K562 (cell line): ENCODE measurements around the gene CDT1. TPM values are rescaled to one million over a fixed set of nuclear protein-coding genes. Genes with fewer than 3 reads are reported as not detected.

ENCODE experiments used
- CREM ChIP-seq: IDR thresholded peaks from 2 replicates; pipeline ENCODE4 v1.6.1; 2014; ENCODE audit warnings: antibody characterized with exemption, low read depth
- EP400 ChIP-seq: fragments of 450-650 bp; IDR thresholded peaks from 2 replicates; pipeline ENCODE4 v1.6.1; 2017; ENCODE audit warnings: antibody characterized with exemption, mild to moderate bottlenecking, moderate library complexity
- EWSR1 ChIP-seq: fragments of 450-650 bp; IDR thresholded peaks from 2 replicates; pipeline ENCODE4 v1.6.1; 2018; ENCODE audit warnings: borderline replicate concordance, mild to moderate bottlenecking, low read depth, moderate library complexity; ENCODE audit not compliant: partially characterized antibody
- MCM7 ChIP-seq, 2 experiments: fragments of 450-650 bp; IDR thresholded peaks; 2 replicates each; pipeline ENCODE4 v1.6.1; 2016 to 2018
- TRIM24 ChIP-seq, 2 experiments: fragments of 450-650 bp; IDR thresholded peaks; 2 replicates each; pipeline ENCODE4 v1.6.1; 2016
- ZC3H11A ChIP-seq: IDR thresholded peaks from 2 replicates; pipeline ENCODE4 v1.6.1; 2012; ENCODE audit warnings: low read depth, low read length, improper control_type of control experiment
- ZKSCAN8 ChIP-seq: fragments of 200-800 bp; sonication (Bioruptor generic); IDR thresholded peaks from 2 replicates; pipeline ENCODE4 v1.6.1; 2016; ENCODE audit warnings: missing genetic modification characterization, missing compliant biosample characterization
- ZNF561 ChIP-seq: fragments of 450-650 bp; formaldehyde crosslinking; conservative IDR thresholded peaks from 2 replicates; pipeline ENCODE4 v1.4.0; 2020; ENCODE audit warnings: mild to moderate bottlenecking, moderate library complexity
- polyA plus RNA-seq, 8 experiments: library from polyadenylated mRNA; depleted of rRNA in 4 of 8; stranded (reverse) in 5 of 8; unstranded in 3 of 8; fragments of >200 nt; fragmentation: Nextera tagmentation in 2 of 8; fragmentation: Illumina TruSeq in 1 of 8; extraction: Ambion mirVana in 2 of 8; extraction: Trizol in 1 of 8; gene quantifications; 2 replicates each; pipeline versions ENCODE4 v1.2.1 to v1.2.3, GENCODE V29; 2011 to 2014; ENCODE audit warnings: inconsistent platforms in 1 of 8, missing spikeins in 1 of 8
- total RNA-seq, 7 experiments: library from RNA; depleted of rRNA in 6 of 7; stranded (reverse); fragments of >200 nt in 6 of 7; fragmentation: Illumina TruSeq in 2 of 7; extraction: Trizol in 2 of 7; gene quantifications; 2 replicates each; pipeline versions ENCODE4 v1.2.1 to v1.2.3, GENCODE V29; 2011 to 2021; ENCODE audit warnings: low replicate concordance in 1 of 7
- TF ChIP-seq, protein P1 (sequence below): fragments of 450-650 bp; IDR thresholded peaks from 2 replicates; pipeline ENCODE4 v1.6.1; 2016; ENCODE audit warnings: low read depth
- TF ChIP-seq, protein P2 (sequence below): fragments of 450-650 bp; formaldehyde crosslinking; IDR thresholded peaks from 2 replicates; pipeline ENCODE4 v1.4.0; 2020; ENCODE audit warnings: mild to moderate bottlenecking, moderate library complexity
- TF ChIP-seq, protein P3 (sequence below): fragments of 250-450 bp; sonication (Bioruptor Pico); IDR thresholded peaks from 2 replicates; pipeline ENCODE4 v1.8.0; 2022; ENCODE audit warnings: inconsistent platforms
- TF ChIP-seq, protein P4 (sequence below): fragments of 450-650 bp; formaldehyde crosslinking; IDR thresholded peaks from 2 replicates; pipeline ENCODE4 v1.4.0; 2022; ENCODE audit warnings: missing genetic modification characterization
- TF ChIP-seq, protein P5 (sequence below): sonication (generic); formaldehyde crosslinking; IDR thresholded peaks from 2 replicates; pipeline ENCODE4 v1.9.0; 2022; ENCODE audit warnings: mild to moderate bottlenecking, missing genetic modification reagents

The CDT1 gene
- total and polyA plus RNA-seq, 9 of the 15 experiments (the other 6 are each of a cell fraction or from before 2014, with no cell fraction given): 0.92 to 178 (median 14.2) TPM

DNA sequence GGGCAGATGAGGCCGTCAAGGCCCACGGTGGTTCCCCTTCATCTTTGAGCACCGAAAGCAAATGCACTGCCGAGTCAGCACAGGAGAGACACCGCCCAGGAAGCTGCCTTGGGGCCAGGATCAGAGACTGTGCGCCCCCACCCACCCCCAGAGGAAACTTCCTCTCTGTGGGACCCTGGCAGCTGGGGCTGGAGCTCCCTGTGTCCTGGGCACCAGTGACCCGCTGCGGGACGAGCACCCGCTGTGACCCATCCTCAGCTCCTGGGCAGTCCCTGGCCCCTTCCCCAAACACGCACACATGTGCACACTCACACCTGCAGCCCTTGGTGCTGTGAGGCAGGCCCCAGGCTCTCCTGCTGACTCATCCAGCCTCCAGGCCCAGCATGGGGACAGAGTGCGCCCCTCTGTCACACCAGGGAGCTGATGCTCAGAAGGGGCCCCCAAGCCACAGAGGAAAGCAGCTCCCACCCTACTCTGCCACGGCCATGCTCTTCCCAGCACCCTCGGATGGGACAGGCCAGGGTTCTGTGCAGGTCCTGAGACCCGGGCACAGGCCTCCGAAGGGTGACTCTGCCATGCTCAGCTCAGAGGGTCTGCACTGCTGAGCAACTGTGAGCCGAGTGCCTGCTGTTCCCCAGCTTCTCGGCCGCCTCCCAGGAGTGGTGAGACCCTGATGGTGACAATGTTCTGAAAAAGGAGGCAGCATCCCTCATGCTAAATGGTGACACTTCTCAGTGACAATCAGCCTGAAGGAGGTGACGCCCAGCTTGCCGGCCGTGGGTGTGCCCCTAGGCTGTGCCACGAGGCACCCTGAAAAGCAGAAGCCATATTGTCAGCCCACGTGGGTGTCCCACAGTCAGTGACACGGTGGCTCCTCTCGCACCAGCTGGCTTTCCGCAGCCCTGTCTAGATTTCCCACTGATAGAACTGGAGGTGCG is 22.2 kb upstream of the CDT1 start (continued):
- TF ChIP-seq, protein P1, sequence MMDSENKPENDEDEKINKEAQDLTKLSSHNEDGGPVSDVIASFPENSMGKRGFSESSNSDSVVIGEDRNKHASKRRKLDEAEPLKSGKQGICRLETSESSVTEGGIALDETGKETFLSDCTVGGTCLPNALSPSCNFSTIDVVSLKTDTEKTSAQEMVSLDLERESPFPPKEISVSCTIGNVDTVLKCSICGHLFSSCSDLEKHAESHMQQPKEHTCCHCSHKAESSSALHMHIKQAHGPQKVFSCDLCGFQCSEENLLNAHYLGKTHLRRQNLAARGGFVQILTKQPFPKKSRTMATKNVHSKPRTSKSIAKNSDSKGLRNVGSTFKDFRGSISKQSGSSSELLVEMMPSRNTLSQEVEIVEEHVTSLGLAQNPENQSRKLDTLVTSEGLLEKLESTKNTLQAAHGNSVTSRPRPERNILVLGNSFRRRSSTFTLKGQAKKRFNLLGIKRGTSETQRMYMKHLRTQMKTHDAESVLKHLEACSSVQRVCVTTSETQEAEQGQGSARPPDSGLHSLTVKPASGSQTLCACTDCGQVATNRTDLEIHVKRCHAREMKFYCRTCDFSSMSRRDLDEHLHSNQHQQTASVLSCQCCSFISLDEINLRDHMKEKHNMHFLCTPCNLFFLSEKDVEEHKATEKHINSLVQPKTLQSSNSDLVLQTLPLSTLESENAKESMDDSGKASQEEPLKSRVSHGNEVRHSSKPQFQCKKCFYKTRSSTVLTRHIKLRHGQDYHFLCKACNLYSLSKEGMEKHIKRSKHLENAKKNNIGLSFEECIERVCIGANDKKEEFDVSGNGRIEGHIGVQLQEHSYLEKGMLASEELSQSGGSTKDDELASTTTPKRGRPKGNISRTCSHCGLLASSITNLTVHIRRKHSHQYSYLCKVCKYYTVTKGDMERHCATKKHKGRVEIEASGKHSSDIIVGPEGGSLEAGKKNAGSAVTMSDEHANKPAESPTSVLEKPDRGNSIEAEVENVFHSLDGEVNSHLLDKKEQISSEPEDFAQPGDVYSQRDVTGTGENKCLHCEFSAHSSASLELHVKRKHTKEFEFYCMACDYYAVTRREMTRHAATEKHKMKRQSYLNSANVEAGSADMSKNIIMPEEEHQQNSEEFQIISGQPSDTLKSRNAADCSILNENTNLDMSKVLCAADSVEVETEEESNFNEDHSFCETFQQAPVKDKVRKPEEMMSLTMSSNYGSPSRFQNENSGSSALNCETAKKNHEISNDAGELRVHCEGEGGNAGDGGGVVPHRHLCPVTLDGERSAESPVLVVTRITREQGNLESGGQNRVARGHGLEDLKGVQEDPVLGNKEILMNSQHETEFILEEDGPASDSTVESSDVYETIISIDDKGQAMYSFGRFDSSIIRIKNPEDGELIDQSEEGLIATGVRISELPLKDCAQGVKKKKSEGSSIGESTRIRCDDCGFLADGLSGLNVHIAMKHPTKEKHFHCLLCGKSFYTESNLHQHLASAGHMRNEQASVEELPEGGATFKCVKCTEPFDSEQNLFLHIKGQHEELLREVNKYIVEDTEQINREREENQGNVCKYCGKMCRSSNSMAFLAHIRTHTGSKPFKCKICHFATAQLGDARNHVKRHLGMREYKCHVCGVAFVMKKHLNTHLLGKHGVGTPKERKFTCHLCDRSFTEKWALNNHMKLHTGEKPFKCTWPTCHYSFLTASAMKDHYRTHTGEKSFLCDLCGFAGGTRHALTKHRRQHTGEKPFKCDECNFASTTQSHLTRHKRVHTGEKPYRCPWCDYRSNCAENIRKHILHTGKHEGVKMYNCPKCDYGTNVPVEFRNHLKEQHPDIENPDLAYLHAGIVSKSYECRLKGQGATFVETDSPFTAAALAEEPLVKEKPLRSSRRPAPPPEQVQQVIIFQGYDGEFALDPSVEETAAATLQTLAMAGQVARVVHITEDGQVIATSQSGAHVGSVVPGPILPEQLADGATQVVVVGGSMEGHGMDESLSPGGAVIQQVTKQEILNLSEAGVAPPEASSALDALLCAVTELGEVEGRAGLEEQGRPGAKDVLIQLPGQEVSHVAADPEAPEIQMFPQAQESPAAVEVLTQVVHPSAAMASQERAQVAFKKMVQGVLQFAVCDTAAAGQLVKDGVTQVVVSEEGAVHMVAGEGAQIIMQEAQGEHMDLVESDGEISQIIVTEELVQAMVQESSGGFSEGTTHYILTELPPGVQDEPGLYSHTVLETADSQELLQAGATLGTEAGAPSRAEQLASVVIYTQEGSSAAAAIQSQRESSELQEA: no peak
- TF ChIP-seq EP400: peak; percentile 86
- TF ChIP-seq, protein P2, sequence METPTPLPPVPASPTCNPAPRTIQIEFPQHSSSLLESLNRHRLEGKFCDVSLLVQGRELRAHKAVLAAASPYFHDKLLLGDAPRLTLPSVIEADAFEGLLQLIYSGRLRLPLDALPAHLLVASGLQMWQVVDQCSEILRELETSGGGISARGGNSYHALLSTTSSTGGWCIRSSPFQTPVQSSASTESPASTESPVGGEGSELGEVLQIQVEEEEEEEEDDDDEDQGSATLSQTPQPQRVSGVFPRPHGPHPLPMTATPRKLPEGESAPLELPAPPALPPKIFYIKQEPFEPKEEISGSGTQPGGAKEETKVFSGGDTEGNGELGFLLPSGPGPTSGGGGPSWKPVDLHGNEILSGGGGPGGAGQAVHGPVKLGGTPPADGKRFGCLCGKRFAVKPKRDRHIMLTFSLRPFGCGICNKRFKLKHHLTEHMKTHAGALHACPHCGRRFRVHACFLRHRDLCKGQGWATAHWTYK (CRISPR knock-in tag): peak; percentile 50; the same call in 1 of the 2 replicates
- no peak for TF ChIP-seq ZKSCAN8 (CRISPR knock-in tag)
- TF ChIP-seq, protein P3, sequence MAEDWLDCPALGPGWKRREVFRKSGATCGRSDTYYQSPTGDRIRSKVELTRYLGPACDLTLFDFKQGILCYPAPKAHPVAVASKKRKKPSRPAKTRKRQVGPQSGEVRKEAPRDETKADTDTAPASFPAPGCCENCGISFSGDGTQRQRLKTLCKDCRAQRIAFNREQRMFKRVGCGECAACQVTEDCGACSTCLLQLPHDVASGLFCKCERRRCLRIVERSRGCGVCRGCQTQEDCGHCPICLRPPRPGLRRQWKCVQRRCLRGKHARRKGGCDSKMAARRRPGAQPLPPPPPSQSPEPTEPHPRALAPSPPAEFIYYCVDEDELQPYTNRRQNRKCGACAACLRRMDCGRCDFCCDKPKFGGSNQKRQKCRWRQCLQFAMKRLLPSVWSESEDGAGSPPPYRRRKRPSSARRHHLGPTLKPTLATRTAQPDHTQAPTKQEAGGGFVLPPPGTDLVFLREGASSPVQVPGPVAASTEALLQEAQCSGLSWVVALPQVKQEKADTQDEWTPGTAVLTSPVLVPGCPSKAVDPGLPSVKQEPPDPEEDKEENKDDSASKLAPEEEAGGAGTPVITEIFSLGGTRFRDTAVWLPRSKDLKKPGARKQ: no peak
- no peak for TF ChIP-seq EWSR1
- TF ChIP-seq CREM: peak; percentile 25; the same call in 1 of the 2 replicates
- TF ChIP-seq, protein P4, sequence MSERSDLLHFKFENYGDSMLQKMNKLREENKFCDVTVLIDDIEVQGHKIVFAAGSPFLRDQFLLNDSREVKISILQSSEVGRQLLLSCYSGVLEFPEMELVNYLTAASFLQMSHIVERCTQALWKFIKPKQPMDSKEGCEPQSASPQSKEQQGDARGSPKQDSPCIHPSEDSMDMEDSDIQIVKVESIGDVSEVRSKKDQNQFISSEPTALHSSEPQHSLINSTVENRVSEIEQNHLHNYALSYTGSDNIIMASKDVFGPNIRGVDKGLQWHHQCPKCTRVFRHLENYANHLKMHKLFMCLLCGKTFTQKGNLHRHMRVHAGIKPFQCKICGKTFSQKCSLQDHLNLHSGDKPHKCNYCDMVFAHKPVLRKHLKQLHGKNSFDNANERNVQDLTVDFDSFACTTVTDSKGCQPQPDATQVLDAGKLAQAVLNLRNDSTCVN: no peak
- TF ChIP-seq, protein P5, sequence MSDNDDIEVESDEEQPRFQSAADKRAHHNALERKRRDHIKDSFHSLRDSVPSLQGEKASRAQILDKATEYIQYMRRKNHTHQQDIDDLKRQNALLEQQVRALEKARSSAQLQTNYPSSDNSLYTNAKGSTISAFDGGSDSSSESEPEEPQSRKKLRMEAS (CRISPR knock-in tag): peak; percentile 97
- TF ChIP-seq ZC3H11A: no peak
- no peak for TF ChIP-seq MCM7 (IDR thresholded peaks at IDR 0.05)
- TF ChIP-seq ZNF561 (CRISPR knock-in tag): no peak
- no peak; a peak in 1 of 4 replicates for TF ChIP-seq TRIM24 (IDR thresholded peaks at IDR 0.05)
